CD4-positive, alpha-beta T cell treated with Interferon alpha-2 for 1 hour (primary cell): ENCODE data around the gene GALNS.

Experiments used
- DNase-seq, 2 donors: peaks; one replicate each; pipeline ENCODE4 v3.0.0-alpha.2; 2020 to 2022

GALNS gene

GRCh38 chr16:88855176-88855575 is 1.6 kb downstream of the GALNS start:
- DNase-seq: no peak

- DNase-seq: peak; percentile 36 to 52
These were observed 2.2 kb downstream of the GALNS start for GRCh38 chr16:88854306-88855111.

- no peak for DNase-seq
These were observed 3.3 kb downstream of the GALNS start for GRCh38 chr16:88853325-88853941.

- no peak for DNase-seq
These were observed 5.1 kb downstream of the GALNS start for GRCh38 chr16:88851616-88852015.

- no peak for DNase-seq
These were observed 6.1 kb downstream of the GALNS start for GRCh38 chr16:88850531-88851199.

GRCh38 chr16:88848557-88848956 is 8.2 kb downstream of the GALNS start:
- no peak for DNase-seq

GRCh38 chr16:88847654-88848053 is 9.1 kb downstream of the GALNS start:
- no peak for DNase-seq

GRCh38 chr16:88846088-88846487 is 10.7 kb downstream of the GALNS start:
- DNase-seq: no peak

- no peak for DNase-seq
These were observed 12.2 kb downstream of the GALNS start for GRCh38 chr16:88844419-88845036.

- DNase-seq: no peak
These were observed 13.5 kb downstream of the GALNS start for GRCh38 chr16:88843256-88843655.

- no peak for DNase-seq
These were observed 13.9 kb downstream of the GALNS start for GRCh38 chr16:88842806-88843205.

- DNase-seq: no peak
These were observed 14.4 kb downstream of the GALNS start for GRCh38 chr16:88842308-88842756.

GRCh38 chr16:88841521-88842307 is 15.0 kb downstream of the GALNS start:
- DNase-seq: no peak

- DNase-seq: no peak
These were observed 16.0 kb downstream of the GALNS start for GRCh38 chr16:88840600-88841215.

- no peak for DNase-seq
These were observed 16.8 kb downstream of the GALNS start for GRCh38 chr16:88839745-88840599.

GRCh38 chr16:88839026-88839529 is 17.7 kb downstream of the GALNS start:
- no peak for DNase-seq

GRCh38 chr16:88838566-88838965 is 18.2 kb downstream of the GALNS start:
- no peak for DNase-seq

GRCh38 chr16:88837806-88838205 is 18.9 kb downstream of the GALNS start:
- DNase-seq: no peak

- DNase-seq: no peak
These were observed 20.0 kb downstream of the GALNS start for GRCh38 chr16:88836791-88837190.

GRCh38 chr16:88835818-88836217 is 20.9 kb downstream of the GALNS start:
- no peak for DNase-seq

GRCh38 chr16:88835383-88835782 is 21.4 kb downstream of the GALNS start:
- DNase-seq: no peak
